ENCODE measurements around the gene WDR7.

DNA sequence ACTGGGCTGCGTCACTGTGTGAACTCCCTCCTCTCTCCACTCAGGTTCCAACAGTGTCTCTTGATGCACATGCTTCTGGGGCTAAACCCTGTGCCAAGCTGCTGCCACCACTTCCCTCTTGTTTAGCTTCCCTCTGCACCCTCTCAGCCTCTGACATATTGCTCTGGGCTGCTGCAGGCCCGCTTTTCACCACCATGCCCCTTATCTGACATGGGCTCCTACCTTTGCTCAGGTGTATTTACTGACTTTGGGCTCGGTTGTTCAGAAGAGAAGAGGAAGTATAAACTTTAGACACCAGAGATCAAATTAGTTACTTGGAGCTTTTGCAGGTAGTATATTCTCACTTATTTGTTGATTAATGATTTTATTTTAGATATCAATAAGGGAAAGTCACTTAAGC is 77.6 kb downstream of the WDR7 start:
- no peak for TF ChIP-seq POLR2AphosphoS5 (IDR thresholded peaks at IDR 0.05)
- TF ChIP-seq, protein P1, sequence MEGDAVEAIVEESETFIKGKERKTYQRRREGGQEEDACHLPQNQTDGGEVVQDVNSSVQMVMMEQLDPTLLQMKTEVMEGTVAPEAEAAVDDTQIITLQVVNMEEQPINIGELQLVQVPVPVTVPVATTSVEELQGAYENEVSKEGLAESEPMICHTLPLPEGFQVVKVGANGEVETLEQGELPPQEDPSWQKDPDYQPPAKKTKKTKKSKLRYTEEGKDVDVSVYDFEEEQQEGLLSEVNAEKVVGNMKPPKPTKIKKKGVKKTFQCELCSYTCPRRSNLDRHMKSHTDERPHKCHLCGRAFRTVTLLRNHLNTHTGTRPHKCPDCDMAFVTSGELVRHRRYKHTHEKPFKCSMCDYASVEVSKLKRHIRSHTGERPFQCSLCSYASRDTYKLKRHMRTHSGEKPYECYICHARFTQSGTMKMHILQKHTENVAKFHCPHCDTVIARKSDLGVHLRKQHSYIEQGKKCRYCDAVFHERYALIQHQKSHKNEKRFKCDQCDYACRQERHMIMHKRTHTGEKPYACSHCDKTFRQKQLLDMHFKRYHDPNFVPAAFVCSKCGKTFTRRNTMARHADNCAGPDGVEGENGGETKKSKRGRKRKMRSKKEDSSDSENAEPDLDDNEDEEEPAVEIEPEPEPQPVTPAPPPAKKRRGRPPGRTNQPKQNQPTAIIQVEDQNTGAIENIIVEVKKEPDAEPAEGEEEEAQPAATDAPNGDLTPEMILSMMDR (IDR thresholded peaks at IDR 0.05), result no peak
